K562 (cell line): ENCODE data around the gene MRPL28. TPM values are rescaled to one million over a fixed set of nuclear protein-coding genes. Genes with fewer than 3 reads are reported as not detected.
A peak's percentile ranks its signal among the peaks of the same experiment; 100 is the strongest.

Experiments used
- CREB1 ChIP-seq, 2 experiments: sonication (generic) in 1 of 2; formaldehyde crosslinking in 1 of 2; IDR thresholded peaks; 2 replicates each; pipeline versions ENCODE4 v1.6.1 to v1.8.0; 2012 to 2022; ENCODE audit warnings: inconsistent platforms in 1 of 2, mild to moderate bottlenecking in 1 of 2, missing genetic modification reagents in 1 of 2, moderate library complexity in 1 of 2
- FUS ChIP-seq: fragments of 200-400 bp; formaldehyde crosslinking; optimal IDR thresholded peaks from 2 replicates; pipeline ENCODE3; 2017; ENCODE audit warnings: low read depth, low read length
- MBD2 ChIP-seq: sonication (generic); IDR thresholded peaks from 2 replicates; pipeline ENCODE4 v1.6.1; 2016; ENCODE audit warnings: low read depth, borderline replicate concordance
- MCM2 ChIP-seq: fragments of 450-650 bp; IDR thresholded peaks from 2 replicates; pipeline ENCODE4 v1.6.1; 2017; ENCODE audit warnings: low read depth, mild to moderate bottlenecking
- POLR2A ChIP-seq: fragments of 450-650 bp; conservative IDR thresholded peaks from 2 replicates; pipeline ENCODE4 v1.6.1; 2016
- PPARD ChIP-seq: fragments of 250-450 bp; sonication (Bioruptor Pico); IDR thresholded peaks from 2 replicates; pipeline ENCODE4 v1.8.0; 2022; ENCODE audit warnings: inconsistent platforms, mild to moderate bottlenecking, moderate library complexity
- PYGO2 ChIP-seq: fragments of 450-650 bp; IDR thresholded peaks from 2 replicates; pipeline ENCODE4 v1.6.1; 2016; ENCODE audit warnings: mild to moderate bottlenecking, missing genetic modification characterization, moderate library complexity, missing compliant biosample characterization
- RAD21 ChIP-seq, 2 experiments: fragments of 250-450 bp in 1 of 2; fragments of 450-650 bp in 1 of 2; sonication (Bioruptor Pico) in 1 of 2; formaldehyde crosslinking in 1 of 2; IDR thresholded peaks in 1 of 2; conservative IDR thresholded peaks in 1 of 2; 2 replicates each; pipeline versions ENCODE4 v1.4.0 to v1.8.0; 2020 to 2022; ENCODE audit warnings: mild to moderate bottlenecking in 2 of 2, moderate library complexity in 1 of 2
- YY1 ChIP-seq, 3 experiments: IDR thresholded peaks; 2 replicates each; pipeline ENCODE4 v1.6.1; 2011; ENCODE audit warnings: low read length in 2 of 3, mild to moderate bottlenecking in 2 of 3, moderate library complexity in 2 of 3, borderline replicate concordance in 1 of 3, control low read depth in 1 of 3, low read depth in 1 of 3; ENCODE audit not compliant: insufficient read depth in 3 of 3, insufficient replicate concordance in 2 of 3, control insufficient read depth in 1 of 3, insufficient read length in 1 of 3; ENCODE audit errors: extremely low read depth in 1 of 3
- polyA plus RNA-seq, 8 experiments: library from polyadenylated mRNA; depleted of rRNA in 4 of 8; stranded (reverse) in 5 of 8; unstranded in 3 of 8; fragments of >200 nt; fragmentation: Nextera tagmentation in 2 of 8; fragmentation: Illumina TruSeq in 1 of 8; extraction: Ambion mirVana in 2 of 8; extraction: Trizol in 1 of 8; gene quantifications; 2 replicates each; pipeline versions ENCODE4 v1.2.1 to v1.2.3, GENCODE V29; 2011 to 2014; ENCODE audit warnings: inconsistent platforms in 1 of 8, missing spikeins in 1 of 8
- total RNA-seq, 7 experiments: library from RNA; depleted of rRNA in 6 of 7; stranded (reverse); fragments of >200 nt in 6 of 7; fragmentation: Illumina TruSeq in 2 of 7; extraction: Trizol in 2 of 7; gene quantifications; 2 replicates each; pipeline versions ENCODE4 v1.2.1 to v1.2.3, GENCODE V29; 2011 to 2021; ENCODE audit warnings: low replicate concordance in 1 of 7
- TF ChIP-seq, protein P1 (sequence below): fragments of 150-350 bp; conservative IDR thresholded peaks from 2 replicates; pipeline ENCODE4 v1.6.1; 2014; ENCODE audit warnings: low read length
- TF ChIP-seq, protein P2 (sequence below): IDR thresholded peaks from 3 replicates; pipeline ENCODE4 v1.6.1; 2011; ENCODE audit warnings: borderline replicate concordance, mild to moderate bottlenecking; ENCODE audit not compliant: insufficient read length, insufficient read depth
- TF ChIP-seq, protein P3 (sequence below), 2 experiments: IDR thresholded peaks; 2 replicates each; pipeline ENCODE4 v1.6.1; 2012; ENCODE audit warnings: improper control_type of control experiment in 2 of 2, low read depth in 2 of 2, low read length in 2 of 2, borderline replicate concordance in 1 of 2
- TF ChIP-seq, protein P4 (sequence below): sonication (generic); formaldehyde crosslinking; IDR thresholded peaks from 2 replicates; pipeline ENCODE4 v1.8.0; 2022; ENCODE audit warnings: missing genetic modification reagents, mild to moderate bottlenecking, borderline replicate concordance
- TF ChIP-seq, protein P5 (sequence below): fragments of 450-650 bp; formaldehyde crosslinking; IDR thresholded peaks from 2 replicates; pipeline ENCODE4 v1.4.0; 2020; ENCODE audit warnings: mild to moderate bottlenecking, moderate library complexity

Gene MRPL28
- total and polyA plus RNA-seq, 9 of the 15 experiments (the other 6 are each of a cell fraction or from before 2014, with no cell fraction given) = 2.5 to 323 (median 175) TPM

DNA sequence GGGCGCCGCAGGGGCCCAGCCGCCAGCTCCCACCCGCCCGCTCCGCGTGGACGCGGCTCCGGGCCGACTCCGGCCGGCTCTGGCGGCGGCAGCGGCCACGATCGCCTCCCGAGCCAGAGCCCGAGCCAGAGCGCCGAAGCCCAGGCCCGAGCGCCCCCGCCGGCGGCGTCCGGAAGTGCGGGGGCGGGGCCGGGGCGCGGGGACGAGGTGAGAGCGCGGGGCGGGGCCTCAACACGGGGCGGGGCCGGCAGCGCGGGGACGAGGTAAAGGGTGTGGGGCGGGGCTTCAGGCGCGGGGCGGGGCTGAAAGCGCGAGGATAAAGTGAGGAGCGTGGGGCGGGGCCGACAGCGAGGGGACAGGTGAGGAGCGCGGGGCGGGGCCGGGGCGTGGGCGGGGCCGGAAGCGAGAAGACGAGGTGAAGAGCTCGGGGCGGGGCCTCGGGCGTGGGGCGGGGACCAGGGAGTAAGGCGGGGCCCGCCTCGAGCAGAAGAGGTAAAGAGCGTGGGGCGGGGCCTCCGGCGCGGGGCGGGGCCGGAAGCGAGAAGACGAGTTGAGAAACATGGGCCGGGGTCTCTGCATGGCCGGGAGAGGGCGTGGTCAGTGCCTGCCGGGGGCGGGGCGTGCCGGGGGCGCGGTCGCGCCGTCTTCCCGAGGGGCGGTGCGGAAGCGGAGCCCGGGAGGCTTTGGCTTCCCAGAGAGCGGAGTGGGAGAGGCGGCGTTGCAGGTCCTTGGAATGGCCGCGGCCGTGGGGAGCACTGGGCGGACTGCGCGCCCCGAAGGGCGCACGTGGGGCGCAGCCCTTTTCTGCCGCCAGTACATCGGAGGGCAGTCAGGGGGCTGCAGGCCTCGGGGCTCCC, 17.6 kb downstream of the MRPL28 start, which contains the start of gene AXIN1 (continued):
- TF ChIP-seq, protein P1, sequence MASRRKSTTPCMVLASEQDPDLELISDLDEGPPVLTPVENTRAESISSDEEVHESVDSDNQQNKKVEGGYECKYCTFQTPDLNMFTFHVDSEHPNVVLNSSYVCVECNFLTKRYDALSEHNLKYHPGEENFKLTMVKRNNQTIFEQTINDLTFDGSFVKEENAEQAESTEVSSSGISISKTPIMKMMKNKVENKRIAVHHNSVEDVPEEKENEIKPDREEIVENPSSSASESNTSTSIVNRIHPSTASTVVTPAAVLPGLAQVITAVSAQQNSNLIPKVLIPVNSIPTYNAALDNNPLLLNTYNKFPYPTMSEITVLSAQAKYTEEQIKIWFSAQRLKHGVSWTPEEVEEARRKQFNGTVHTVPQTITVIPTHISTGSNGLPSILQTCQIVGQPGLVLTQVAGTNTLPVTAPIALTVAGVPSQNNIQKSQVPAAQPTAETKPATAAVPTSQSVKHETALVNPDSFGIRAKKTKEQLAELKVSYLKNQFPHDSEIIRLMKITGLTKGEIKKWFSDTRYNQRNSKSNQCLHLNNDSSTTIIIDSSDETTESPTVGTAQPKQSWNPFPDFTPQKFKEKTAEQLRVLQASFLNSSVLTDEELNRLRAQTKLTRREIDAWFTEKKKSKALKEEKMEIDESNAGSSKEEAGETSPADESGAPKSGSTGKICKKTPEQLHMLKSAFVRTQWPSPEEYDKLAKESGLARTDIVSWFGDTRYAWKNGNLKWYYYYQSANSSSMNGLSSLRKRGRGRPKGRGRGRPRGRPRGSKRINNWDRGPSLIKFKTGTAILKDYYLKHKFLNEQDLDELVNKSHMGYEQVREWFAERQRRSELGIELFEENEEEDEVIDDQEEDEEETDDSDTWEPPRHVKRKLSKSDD = no peak
- TF ChIP-seq, protein P2, sequence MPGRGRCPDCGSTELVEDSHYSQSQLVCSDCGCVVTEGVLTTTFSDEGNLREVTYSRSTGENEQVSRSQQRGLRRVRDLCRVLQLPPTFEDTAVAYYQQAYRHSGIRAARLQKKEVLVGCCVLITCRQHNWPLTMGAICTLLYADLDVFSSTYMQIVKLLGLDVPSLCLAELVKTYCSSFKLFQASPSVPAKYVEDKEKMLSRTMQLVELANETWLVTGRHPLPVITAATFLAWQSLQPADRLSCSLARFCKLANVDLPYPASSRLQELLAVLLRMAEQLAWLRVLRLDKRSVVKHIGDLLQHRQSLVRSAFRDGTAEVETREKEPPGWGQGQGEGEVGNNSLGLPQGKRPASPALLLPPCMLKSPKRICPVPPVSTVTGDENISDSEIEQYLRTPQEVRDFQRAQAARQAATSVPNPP = no peak
- peak in 2 of 3 experiments; percentile 81 to 85 for TF ChIP-seq YY1 (IDR thresholded peaks at IDR 0.05; ENCODE audit: borderline replicate concordance in 1 of 3, control insufficient read depth in 1 of 3, extremely low read depth in 1 of 3, insufficient read depth in 3 of 3, insufficient read length in 1 of 3, insufficient replicate concordance in 2 of 3, low read depth in 1 of 3, low read length in 2 of 3)
- peak in 1 of 2 experiments; percentile 54; a peak in 3 of 4 replicates for TF ChIP-seq RAD21 (CRISPR knock-in tag; conservative IDR thresholded peaks at IDR 0.05 in 1 of 2, IDR thresholded peaks at IDR 0.05 in 1 of 2)
- no peak for TF ChIP-seq PPARD
- TF ChIP-seq CREB1 (IDR thresholded peaks at IDR 0.05) = no peak
- TF ChIP-seq CREB1 (CRISPR knock-in tag; IDR thresholded peaks at IDR 0.05) = peak; percentile 12; the same call in 1 of the 2 replicates
- TF ChIP-seq FUS = no peak
- TF ChIP-seq MBD2 = no peak
- no peak for TF ChIP-seq PYGO2 (tag)
- TF ChIP-seq POLR2A = peak; percentile 66
- TF ChIP-seq, protein P3, sequence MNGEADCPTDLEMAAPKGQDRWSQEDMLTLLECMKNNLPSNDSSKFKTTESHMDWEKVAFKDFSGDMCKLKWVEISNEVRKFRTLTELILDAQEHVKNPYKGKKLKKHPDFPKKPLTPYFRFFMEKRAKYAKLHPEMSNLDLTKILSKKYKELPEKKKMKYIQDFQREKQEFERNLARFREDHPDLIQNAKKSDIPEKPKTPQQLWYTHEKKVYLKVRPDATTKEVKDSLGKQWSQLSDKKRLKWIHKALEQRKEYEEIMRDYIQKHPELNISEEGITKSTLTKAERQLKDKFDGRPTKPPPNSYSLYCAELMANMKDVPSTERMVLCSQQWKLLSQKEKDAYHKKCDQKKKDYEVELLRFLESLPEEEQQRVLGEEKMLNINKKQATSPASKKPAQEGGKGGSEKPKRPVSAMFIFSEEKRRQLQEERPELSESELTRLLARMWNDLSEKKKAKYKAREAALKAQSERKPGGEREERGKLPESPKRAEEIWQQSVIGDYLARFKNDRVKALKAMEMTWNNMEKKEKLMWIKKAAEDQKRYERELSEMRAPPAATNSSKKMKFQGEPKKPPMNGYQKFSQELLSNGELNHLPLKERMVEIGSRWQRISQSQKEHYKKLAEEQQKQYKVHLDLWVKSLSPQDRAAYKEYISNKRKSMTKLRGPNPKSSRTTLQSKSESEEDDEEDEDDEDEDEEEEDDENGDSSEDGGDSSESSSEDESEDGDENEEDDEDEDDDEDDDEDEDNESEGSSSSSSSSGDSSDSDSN (IDR thresholded peaks at IDR 0.05; ENCODE audit: borderline replicate concordance in 1 of 2, low read depth in 2 of 2, low read length in 2 of 2) = 0 out of 4 replicates have a peak, but pooled peaks of 1 of the 2 experiments have one; percentile 55
- TF ChIP-seq, protein P4, sequence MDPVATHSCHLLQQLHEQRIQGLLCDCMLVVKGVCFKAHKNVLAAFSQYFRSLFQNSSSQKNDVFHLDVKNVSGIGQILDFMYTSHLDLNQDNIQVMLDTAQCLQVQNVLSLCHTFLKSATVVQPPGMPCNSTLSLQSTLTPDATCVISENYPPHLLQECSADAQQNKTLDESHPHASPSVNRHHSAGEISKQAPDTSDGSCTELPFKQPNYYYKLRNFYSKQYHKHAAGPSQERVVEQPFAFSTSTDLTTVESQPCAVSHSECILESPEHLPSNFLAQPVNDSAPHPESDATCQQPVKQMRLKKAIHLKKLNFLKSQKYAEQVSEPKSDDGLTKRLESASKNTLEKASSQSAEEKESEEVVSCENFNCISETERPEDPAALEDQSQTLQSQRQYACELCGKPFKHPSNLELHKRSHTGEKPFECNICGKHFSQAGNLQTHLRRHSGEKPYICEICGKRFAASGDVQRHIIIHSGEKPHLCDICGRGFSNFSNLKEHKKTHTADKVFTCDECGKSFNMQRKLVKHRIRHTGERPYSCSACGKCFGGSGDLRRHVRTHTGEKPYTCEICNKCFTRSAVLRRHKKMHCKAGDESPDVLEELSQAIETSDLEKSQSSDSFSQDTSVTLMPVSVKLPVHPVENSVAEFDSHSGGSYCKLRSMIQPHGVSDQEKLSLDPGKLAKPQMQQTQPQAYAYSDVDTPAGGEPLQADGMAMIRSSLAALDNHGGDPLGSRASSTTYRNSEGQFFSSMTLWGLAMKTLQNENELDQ (CRISPR knock-in tag) = no peak
- TF ChIP-seq MCM2 = no peak
- TF ChIP-seq, protein P5, sequence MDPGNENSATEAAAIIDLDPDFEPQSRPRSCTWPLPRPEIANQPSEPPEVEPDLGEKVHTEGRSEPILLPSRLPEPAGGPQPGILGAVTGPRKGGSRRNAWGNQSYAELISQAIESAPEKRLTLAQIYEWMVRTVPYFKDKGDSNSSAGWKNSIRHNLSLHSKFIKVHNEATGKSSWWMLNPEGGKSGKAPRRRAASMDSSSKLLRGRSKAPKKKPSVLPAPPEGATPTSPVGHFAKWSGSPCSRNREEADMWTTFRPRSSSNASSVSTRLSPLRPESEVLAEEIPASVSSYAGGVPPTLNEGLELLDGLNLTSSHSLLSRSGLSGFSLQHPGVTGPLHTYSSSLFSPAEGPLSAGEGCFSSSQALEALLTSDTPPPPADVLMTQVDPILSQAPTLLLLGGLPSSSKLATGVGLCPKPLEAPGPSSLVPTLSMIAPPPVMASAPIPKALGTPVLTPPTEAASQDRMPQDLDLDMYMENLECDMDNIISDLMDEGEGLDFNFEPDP (CRISPR knock-in tag) = no peak
